BLaER1 treated with 17β-estradiol and CSF1 and Interleukin-3, amounts not matched to agents 10 nM and 100 nM (cell line): ENCODE data around the gene VWA3A.
A peak's percentile ranks its signal among the peaks of the same experiment; 100 is the strongest.
"Not testable (repeated sequence)": the region's sequence is repeated elsewhere in the genome, so short reads cannot be mapped to it uniquely, and the experiment has no call there.

Experiments used
- H3K27ac ChIP-seq, 11 experiments: shearing (Covaris generic); formaldehyde crosslinking; 2 replicates each; pipeline ENCODE4 v1.8.1; 2022
- H3K27me3 ChIP-seq, 11 experiments: shearing (Covaris generic); formaldehyde crosslinking; 2 replicates each; pipeline ENCODE4 v1.8.1; 2022
- H3K36me3 ChIP-seq, 11 experiments: shearing (Covaris generic); formaldehyde crosslinking; 2 replicates each; pipeline ENCODE4 v1.8.1; 2022
- H3K4me1 ChIP-seq, 10 experiments: shearing (Covaris generic); formaldehyde crosslinking; 2 replicates each; pipeline ENCODE4 v1.8.1; 2022
- H3K4me2 ChIP-seq, 11 experiments: shearing (Covaris generic); formaldehyde crosslinking; 2 replicates each; pipeline ENCODE4 v1.8.1; 2022
- H3K4me3 ChIP-seq, 10 experiments: shearing (Covaris generic); formaldehyde crosslinking; 2 replicates each; pipeline ENCODE4 v1.8.1; 2022
- H3K9ac ChIP-seq, 11 experiments: shearing (Covaris generic); formaldehyde crosslinking; 2 replicates each; pipeline ENCODE4 v1.8.1; 2022
- H3K9me3 ChIP-seq, 11 experiments: shearing (Covaris generic); formaldehyde crosslinking; replicated peaks in 1 of 11; 2 replicates each; pipeline ENCODE4 v1.8.1; 2022
- H4K20me1 ChIP-seq, 11 experiments: shearing (Covaris generic); formaldehyde crosslinking; 2 replicates each; pipeline ENCODE4 v1.8.1; 2022
- Cebpa-rat ChIP-seq, 11 experiments: shearing (Covaris generic); IDR thresholded peaks; 2 replicates each; pipeline ENCODE4 v1.8.1; 2022

Gene VWA3A

GRCh38 chr16:22123146-22123545 is 30.8 kb downstream of the VWA3A start:
- H3K4me1 ChIP-seq = peaks cover 16 to 19% (median 18%) of the 10 kb centered on the region in 10 experiments
- H3K4me3 ChIP-seq = peak overlapping the region in 2 of 10 experiments; percentile 3 to 7; a peak in 1 of 20 replicates
- peak overlapping the region in 8 of 11 experiments; percentile 53 to 70 (median 60); a peak in 16 of 22 replicates for H3K27ac ChIP-seq
- no peaks in the 10 kb centered on the region for H3K36me3 ChIP-seq
- peak overlapping the region; percentile 41 to 81 (median 76) for H3K4me2 ChIP-seq
- no peaks in the 10 kb centered on the region for H3K27me3 ChIP-seq
- peak overlapping the region in 5 of 11 experiments; percentile 1 to 43 (median 28); a peak in 5 of 22 replicates for H3K9ac ChIP-seq
- no peaks in the 10 kb centered on the region for H4K20me1 ChIP-seq
- peaks cover 0 to 1% (median 0%) of the 10 kb centered on the region in 11 experiments; a peak in 1 of 22 replicates for H3K9me3 ChIP-seq
- no peak for TF ChIP-seq Cebpa-rat (IDR thresholded peaks at IDR 0.05)

DNA sequence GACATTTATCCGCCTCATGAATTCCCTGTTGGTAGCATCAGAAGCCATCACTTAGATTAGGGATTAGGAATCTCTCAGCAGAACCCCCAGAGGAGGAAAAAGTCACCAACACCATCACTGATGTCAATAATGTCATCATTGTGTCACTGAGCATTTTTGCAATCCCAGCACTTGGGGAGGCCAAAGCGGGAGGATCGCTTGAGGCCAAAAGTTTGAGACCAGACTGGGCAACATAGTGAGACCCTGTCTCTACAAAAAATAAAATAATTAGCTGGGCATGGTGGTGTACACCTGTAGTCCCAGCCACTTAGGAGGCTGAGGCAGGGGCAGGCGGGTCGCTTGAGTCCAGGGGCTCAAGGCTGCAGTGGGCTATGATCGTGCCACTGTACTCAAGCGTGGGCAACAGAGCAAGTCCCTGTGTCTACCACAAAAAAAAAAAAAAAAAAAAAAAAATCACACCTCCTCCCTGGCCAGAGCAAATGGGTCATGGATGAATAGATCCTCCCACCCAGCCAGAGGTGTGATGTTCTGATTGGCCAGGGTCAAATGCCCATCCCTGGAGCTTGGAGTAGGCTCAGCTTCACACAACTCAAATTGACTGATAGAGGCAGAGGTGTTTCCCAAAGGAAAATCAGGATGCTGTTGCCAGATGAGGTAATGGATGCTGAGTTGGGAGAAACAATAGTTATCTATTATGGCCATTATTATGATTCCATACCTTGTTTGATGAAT is 31.6 kb downstream of the VWA3A start:
- Histone ChIP-seq H3K4me1 (peaks cover 16 to 19% (median 18%) of the 10 kb centered on the region in 10 experiments), H3K27ac (peak overlapping the region in 9 of 11 experiments; percentile 33 to 70 (median 58); a peak in 17 of 22 replicates), H3K27me3 (no peaks in the 10 kb centered on the region), H3K4me3 (0 out of 20 replicates have a peak overlapping the region, but pooled peaks of 1 of the 10 experiments have one; percentile 7), H4K20me1 (no peaks in the 10 kb centered on the region), H3K4me2 (peak overlapping the region; percentile 41 to 81 (median 76)), H3K9me3 (peaks cover 0 to 8% (median 0%) of the 10 kb centered on the region in 11 experiments; a peak in 4 of 22 replicates), H3K36me3 (no peaks in the 10 kb centered on the region), H3K9ac (peak overlapping the region in 5 of 11 experiments; percentile 1 to 43 (median 28); a peak in 5 of 22 replicates)
- TF ChIP-seq Cebpa-rat (IDR thresholded peaks at IDR 0.05) = no peak

- Histone ChIP-seq H3K9ac (no peak overlapping the region), H4K20me1 (no peaks in the 10 kb centered on the region), H3K36me3 (no peaks in the 10 kb centered on the region), H3K4me3 (no peak overlapping the region), H3K4me1 (peaks cover 16 to 19% (median 18%) of the 10 kb centered on the region in 10 experiments), H3K4me2 (no peak overlapping the region), H3K27ac (no peak overlapping the region), H3K27me3 (no peaks in the 10 kb centered on the region), H3K9me3 (peaks cover 0 to 8% (median 0%) of the 10 kb centered on the region in 11 experiments; a peak in 4 of 22 replicates)
- no peak for TF ChIP-seq Cebpa-rat (IDR thresholded peaks at IDR 0.05)
Measured at GRCh38 chr16:22124583-22125284, 32.4 kb downstream of the VWA3A start.

GRCh38 chr16:22126037-22126558 is 33.8 kb downstream of the VWA3A start:
- TF ChIP-seq Cebpa-rat (IDR thresholded peaks at IDR 0.05) = no peak
- H3K4me1 ChIP-seq = peaks cover 16 to 19% (median 18%) of the 10 kb centered on the region in 10 experiments

DNA sequence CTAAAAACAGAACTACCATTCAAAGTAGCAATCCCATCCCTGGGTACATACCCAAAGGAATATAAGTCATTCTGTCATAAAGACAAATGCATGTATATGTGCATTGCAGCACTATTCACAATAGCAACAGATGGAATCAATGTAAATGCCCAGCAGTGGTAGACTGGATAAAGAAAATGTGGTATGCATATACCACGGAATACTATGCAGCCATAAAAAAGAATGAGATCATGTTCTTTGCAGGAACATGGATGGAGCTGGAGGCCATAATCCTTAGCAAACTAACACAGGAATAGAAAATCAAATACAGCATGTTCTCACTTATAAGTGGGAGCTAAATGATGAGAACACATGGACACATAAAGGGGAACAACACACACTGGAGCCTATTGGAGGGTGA is 36.2 kb downstream of the VWA3A start:
- not testable (repeated sequence) for H3K36me3 ChIP-seq, H3K4me2 ChIP-seq, H3K4me1 ChIP-seq, H3K4me3 ChIP-seq, H4K20me1 ChIP-seq, H3K27me3 ChIP-seq, H3K27ac ChIP-seq, H3K9me3 ChIP-seq, H3K9ac ChIP-seq

More at GRCh38 chr16:22126037-22126558, 33.8 kb downstream of the VWA3A start:
- no peaks in the 10 kb centered on the region for H4K20me1 ChIP-seq
- H3K9me3 ChIP-seq = peaks cover 0 to 8% (median 0%) of the 10 kb centered on the region in 11 experiments; a peak in 4 of 22 replicates
- no peak overlapping the region for H3K9ac ChIP-seq
- H3K27ac ChIP-seq = no peak overlapping the region
- no peaks in the 10 kb centered on the region for H3K36me3 ChIP-seq
- no peak overlapping the region for H3K4me2 ChIP-seq
- H3K4me3 ChIP-seq = no peak overlapping the region
- H3K27me3 ChIP-seq = no peaks in the 10 kb centered on the region

GRCh38 chr16:22130528-22130927 is 38.2 kb downstream of the VWA3A start:
- H4K20me1 ChIP-seq = no peaks in the 10 kb centered on the region
- no peaks in the 10 kb centered on the region; a peak in 1 of 20 replicates for H3K4me1 ChIP-seq
- peaks cover 0 to 8% (median 0%) of the 10 kb centered on the region in 11 experiments; a peak in 4 of 22 replicates for H3K9me3 ChIP-seq
- TF ChIP-seq Cebpa-rat (IDR thresholded peaks at IDR 0.05) = no peak
- no peak overlapping the region for H3K27ac ChIP-seq
- H3K4me2 ChIP-seq = no peak overlapping the region
- H3K9ac ChIP-seq = no peak overlapping the region
- no peaks in the 10 kb centered on the region for H3K36me3 ChIP-seq
- H3K27me3 ChIP-seq = no peaks in the 10 kb centered on the region
- H3K4me3 ChIP-seq = no peak overlapping the region

DNA sequence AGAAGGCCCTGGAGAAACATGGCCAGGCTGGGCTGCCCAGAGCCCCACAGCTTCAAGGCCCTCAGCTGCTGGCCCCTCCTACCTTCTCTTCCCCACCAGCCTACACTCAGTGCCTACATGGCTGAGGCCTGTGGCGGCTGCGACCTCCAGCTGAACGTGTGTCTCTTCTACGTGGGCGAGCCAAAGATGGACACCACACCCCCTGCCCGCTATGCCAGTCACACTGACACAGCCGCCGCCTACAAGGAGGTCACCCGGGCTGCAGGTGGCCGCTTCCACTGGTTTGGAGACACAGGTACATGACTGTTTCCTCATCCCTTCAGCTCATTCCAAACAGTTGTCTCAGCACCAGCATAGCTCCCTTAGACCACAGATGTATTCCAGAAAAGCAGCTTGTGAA is 40.5 kb downstream of the VWA3A start:
- TF ChIP-seq Cebpa-rat (IDR thresholded peaks at IDR 0.05) = no peak

DNA sequence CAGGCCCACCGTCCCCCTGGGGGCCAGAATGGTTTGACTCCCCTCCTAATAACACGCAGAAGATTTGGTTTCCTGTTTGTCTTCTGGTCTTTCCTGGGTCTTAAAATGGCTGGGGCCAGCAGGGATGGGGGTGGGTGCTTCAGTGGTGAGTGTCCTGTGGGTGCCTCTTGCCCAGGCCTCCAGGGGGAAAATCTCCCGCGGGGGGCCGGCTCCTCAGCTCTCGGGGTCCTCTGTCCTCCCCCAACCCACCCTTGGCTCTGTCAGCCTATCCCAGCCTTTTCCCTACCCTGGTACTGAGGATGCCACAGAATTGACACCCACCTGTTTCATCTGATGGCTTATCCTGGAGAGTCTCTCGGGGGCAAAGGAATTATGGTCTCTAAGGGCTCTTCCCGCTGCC is 46.1 kb downstream of the VWA3A start:
- H4K20me1 ChIP-seq = no peaks in the 10 kb centered on the region
- no peak overlapping the region for H3K4me3 ChIP-seq
- no peaks in the 10 kb centered on the region for H3K9me3 ChIP-seq
- no peaks in the 10 kb centered on the region for H3K36me3 ChIP-seq
- H3K27ac ChIP-seq = no peak overlapping the region
- H3K27me3 ChIP-seq = no peaks in the 10 kb centered on the region
- no peak for TF ChIP-seq Cebpa-rat (IDR thresholded peaks at IDR 0.05)
- no peak overlapping the region for H3K9ac ChIP-seq
- H3K4me2 ChIP-seq = peak overlapping the region in 9 of 11 experiments; percentile 18 to 74 (median 57); a peak in 17 of 22 replicates
- H3K4me1 ChIP-seq = peaks cover 0 to 18% (median 13%) of the 10 kb centered on the region in 10 experiments; a peak in 16 of 20 replicates

More for the DNA sequence above, 40.5 kb downstream of the VWA3A start:
- no peak overlapping the region for H3K9ac ChIP-seq
- H3K4me3 ChIP-seq = no peak overlapping the region
- no peaks in the 10 kb centered on the region for H4K20me1 ChIP-seq
- H3K9me3 ChIP-seq = peaks cover 0 to 8% (median 0%) of the 10 kb centered on the region in 11 experiments; a peak in 4 of 22 replicates
- no peak overlapping the region for H3K27ac ChIP-seq
- H3K4me2 ChIP-seq = no peak overlapping the region
- H3K4me1 ChIP-seq = peaks cover 0 to 4% (median under 1%) of the 10 kb centered on the region in 10 experiments; a peak in 6 of 20 replicates
- H3K36me3 ChIP-seq = no peaks in the 10 kb centered on the region
- no peaks in the 10 kb centered on the region for H3K27me3 ChIP-seq

DNA sequence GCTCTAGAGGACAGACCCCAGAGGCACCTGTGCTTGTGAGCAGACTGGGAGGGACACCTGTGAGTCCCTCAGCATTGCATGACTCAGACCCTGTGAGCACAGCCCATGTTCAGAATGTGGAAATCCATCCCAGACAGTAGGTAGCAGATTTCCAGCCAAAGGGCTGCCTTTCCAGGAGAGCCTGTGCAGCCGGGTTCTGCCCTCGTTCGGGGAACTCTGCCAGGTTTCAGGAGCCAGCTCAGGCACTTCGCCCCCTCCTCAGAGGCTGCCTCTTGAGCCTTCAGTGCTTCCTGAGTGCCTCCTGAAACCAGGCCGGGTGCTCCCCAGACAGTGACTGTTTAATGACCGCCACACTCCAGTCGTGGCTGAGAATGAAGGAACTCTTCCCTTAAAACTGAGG is 46.7 kb downstream of the VWA3A start:
- Histone ChIP-seq H3K9ac (no peak overlapping the region), H3K4me2 (peak overlapping the region in 8 of 11 experiments; percentile 47 to 74 (median 58); a peak in 14 of 22 replicates), H3K4me1 (peaks cover 0 to 18% (median 13%) of the 10 kb centered on the region in 10 experiments; a peak in 16 of 20 replicates), H4K20me1 (no peaks in the 10 kb centered on the region), H3K9me3 (no peaks in the 10 kb centered on the region), H3K27me3 (no peaks in the 10 kb centered on the region), H3K27ac (no peak overlapping the region), H3K36me3 (no peaks in the 10 kb centered on the region), H3K4me3 (no peak overlapping the region)
- TF ChIP-seq Cebpa-rat (IDR thresholded peaks at IDR 0.05) = no peak
